Astrocyte of the spinal cord (primary cell): ENCODE measurements around the gene PANK3.
A peak's percentile ranks its signal among the peaks of the same experiment; 100 is the strongest.

Source experiments
- DNase-seq: peaks from one replicate; pipeline ENCODE4 v3.0.0; 2011; ENCODE audit warnings: low read depth, low spot score
- H3K4me3 ChIP-seq: 2 replicates; pipeline ENCODE4 v1.5.1; 2011; ENCODE audit warnings: low read depth, mild to moderate bottlenecking, low read length, moderate library complexity
- CTCF ChIP-seq: IDR thresholded peaks from 2 replicates; pipeline ENCODE4 v1.5.1; 2012; ENCODE audit warnings: low read depth, mild to moderate bottlenecking, low read length, inconsistent platforms
- in situ Hi-C: cut with HindIII; loops from 2 replicates; pipeline ENCODE4 v1.10.0; 2017; ENCODE audit warnings: low sequenced_read_pairs

The PANK3 gene

GRCh38 chr5:168528521-168529373 lies 50.4 kb downstream of the PANK3 start, which contains the start of gene FBLL1:
Gene FBLL1, plus strand, starts transcription at chr5:168529305. Its CDS starts 200 bp downstream, at chr5:168529505.
- H3K4me3 ChIP-seq, result peak within 1 kb of the TSS; percentile 38
- DNase-seq, result peak; percentile 33
- in situ Hi-C loops, result no loop called here
- no peak for TF ChIP-seq CTCF

- in situ Hi-C loops, result no loop called here
- DNase-seq, result no peak
- TF ChIP-seq CTCF, result no peak
- no peak overlapping the region for H3K4me3 ChIP-seq
Measured at GRCh38 chr5:168527756-168528295, 51.3 kb downstream of the PANK3 start.

- in situ Hi-C loops, result no loop called here
- no peak for DNase-seq
- no peak for TF ChIP-seq CTCF
- H3K4me3 ChIP-seq, result no peak overlapping the region
Measured at GRCh38 chr5:168525856-168526255, 53.3 kb downstream of the PANK3 start.

- no peak for TF ChIP-seq CTCF
- H3K4me3 ChIP-seq, result no peak overlapping the region
- DNase-seq, result no peak
- in situ Hi-C loops, result no loop called here
Measured at GRCh38 chr5:168513861-168514428, 65.2 kb downstream of the PANK3 start.

- no peak for TF ChIP-seq CTCF
Measured at GRCh38 chr5:168502563-168503237, 76.5 kb downstream of the PANK3 start.

More at GRCh38 chr5:168502563-168503237, 76.5 kb downstream of the PANK3 start:
- no peak for DNase-seq
- in situ Hi-C loops, result no loop called here
- no peak overlapping the region for H3K4me3 ChIP-seq
